Inferior parietal cortex (tissue), 1 donor: ENCODE measurements around the gene ANGPTL2.
"Not testable (repeated sequence)": the region's sequence is repeated elsewhere in the genome, so short reads cannot be mapped to it uniquely, and the experiment has no call there.

Experiments used
- DNase-seq: peaks from one replicate; pipeline ENCODE4 v3.0.0-alpha.2; 2016; ENCODE audit errors: extremely low spot score

Gene ANGPTL2

GRCh38 chr9:127122176-127123063 lies at the start of gene ANGPTL2:
TSS of gene ANGPTL2 (minus strand) at chr9:127122635. CDS start at chr9:127108731, 13,904 bp downstream.
- peak; percentile 79 for DNase-seq

GRCh38 chr9:127171348-127171747 lies 48.9 kb upstream of the ANGPTL2 start:
- not testable (repeated sequence) for DNase-seq

- DNase-seq = no peak
Measured at GRCh38 chr9:127170652-127171051, 48.2 kb upstream of the ANGPTL2 start.

- DNase-seq = no peak
Measured at GRCh38 chr9:127170103-127170502, 47.7 kb upstream of the ANGPTL2 start.

- no peak for DNase-seq
Measured at GRCh38 chr9:127169575-127169883, 47.1 kb upstream of the ANGPTL2 start.

- DNase-seq = no peak
Measured at GRCh38 chr9:127168756-127169574, 46.5 kb upstream of the ANGPTL2 start.

GRCh38 chr9:127167560-127168326 lies 45.3 kb upstream of the ANGPTL2 start:
- DNase-seq = no peak

- DNase-seq = no peak
Measured at GRCh38 chr9:127166651-127167524, 44.5 kb upstream of the ANGPTL2 start.

GRCh38 chr9:127166111-127166510 lies 43.7 kb upstream of the ANGPTL2 start:
- DNase-seq = no peak

GRCh38 chr9:127165116-127165515 lies 42.7 kb upstream of the ANGPTL2 start:
- DNase-seq = no peak

- DNase-seq = no peak
Measured at GRCh38 chr9:127163409-127163808, 41.0 kb upstream of the ANGPTL2 start.

- peak; percentile 49 for DNase-seq
Measured at GRCh38 chr9:127162864-127163365, 40.5 kb upstream of the ANGPTL2 start.

- DNase-seq = no peak
Measured at GRCh38 chr9:127162046-127162863, 39.8 kb upstream of the ANGPTL2 start.

GRCh38 chr9:127161081-127161624 lies 38.7 kb upstream of the ANGPTL2 start:
- no peak for DNase-seq

- no peak for DNase-seq
Measured at GRCh38 chr9:127159949-127160610, 37.6 kb upstream of the ANGPTL2 start.

- DNase-seq = peak; percentile 48
Measured at GRCh38 chr9:127159325-127159801, 36.9 kb upstream of the ANGPTL2 start.

- no peak for DNase-seq
Measured at GRCh38 chr9:127158786-127159324, 36.4 kb upstream of the ANGPTL2 start.

- no peak for DNase-seq
Measured at GRCh38 chr9:127155314-127155960, 33.0 kb upstream of the ANGPTL2 start.
